ENCODE data around the gene SETD4.
"Not testable (repeated sequence)": the region's sequence is repeated elsewhere in the genome, so short reads cannot be mapped to it uniquely, and the experiment has no call there.

SETD4 gene, protein sequence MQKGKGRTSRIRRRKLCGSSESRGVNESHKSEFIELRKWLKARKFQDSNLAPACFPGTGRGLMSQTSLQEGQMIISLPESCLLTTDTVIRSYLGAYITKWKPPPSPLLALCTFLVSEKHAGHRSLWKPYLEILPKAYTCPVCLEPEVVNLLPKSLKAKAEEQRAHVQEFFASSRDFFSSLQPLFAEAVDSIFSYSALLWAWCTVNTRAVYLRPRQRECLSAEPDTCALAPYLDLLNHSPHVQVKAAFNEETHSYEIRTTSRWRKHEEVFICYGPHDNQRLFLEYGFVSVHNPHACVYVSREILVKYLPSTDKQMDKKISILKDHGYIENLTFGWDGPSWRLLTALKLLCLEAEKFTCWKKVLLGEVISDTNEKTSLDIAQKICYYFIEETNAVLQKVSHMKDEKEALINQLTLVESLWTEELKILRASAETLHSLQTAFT

DNA sequence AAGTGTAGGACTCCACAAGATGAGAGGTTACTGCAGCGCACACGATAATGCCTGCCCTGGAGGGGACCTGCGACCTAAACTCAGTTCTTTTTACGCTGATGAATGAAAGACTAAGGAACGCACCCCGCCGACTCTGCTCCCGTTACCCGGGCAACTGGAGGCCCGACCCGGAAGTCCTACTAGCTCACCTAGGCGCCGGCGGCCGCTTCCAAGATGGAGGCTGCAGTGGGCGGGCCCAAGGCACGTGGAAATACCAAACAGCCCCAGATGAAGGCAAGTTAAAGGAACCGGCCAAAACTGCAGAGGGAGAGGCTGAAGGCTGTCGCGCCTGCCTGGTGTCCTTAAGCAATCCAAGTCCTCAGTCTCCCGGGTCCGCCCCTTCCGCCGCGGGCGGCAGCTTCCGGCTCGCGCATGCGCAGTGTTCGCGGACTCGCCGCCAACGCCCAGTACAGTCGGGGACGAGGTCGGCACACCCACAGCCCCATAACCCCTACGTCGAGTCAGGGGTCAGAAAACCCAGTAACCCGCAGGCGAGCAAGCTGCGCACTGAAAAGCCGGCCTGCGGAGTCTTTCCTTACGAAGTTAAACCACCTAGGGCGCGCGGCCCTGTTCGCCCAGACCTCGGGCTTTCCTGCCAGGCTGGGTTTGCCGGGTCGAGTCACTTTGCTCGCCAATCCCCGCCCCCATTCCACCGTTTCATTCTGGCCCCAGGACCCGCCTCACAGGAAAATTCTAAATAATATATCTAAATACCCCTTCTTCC lies at the start of gene SETD4:
Gene SETD4 (minus strand): TSS at position 368 of the 763 bp plus-strand sequence. CDS start 1,638 bp downstream, outside the sequence.
- DNase-seq (ENCODE audit: low read depth), result peak; percentile 74

DNA sequence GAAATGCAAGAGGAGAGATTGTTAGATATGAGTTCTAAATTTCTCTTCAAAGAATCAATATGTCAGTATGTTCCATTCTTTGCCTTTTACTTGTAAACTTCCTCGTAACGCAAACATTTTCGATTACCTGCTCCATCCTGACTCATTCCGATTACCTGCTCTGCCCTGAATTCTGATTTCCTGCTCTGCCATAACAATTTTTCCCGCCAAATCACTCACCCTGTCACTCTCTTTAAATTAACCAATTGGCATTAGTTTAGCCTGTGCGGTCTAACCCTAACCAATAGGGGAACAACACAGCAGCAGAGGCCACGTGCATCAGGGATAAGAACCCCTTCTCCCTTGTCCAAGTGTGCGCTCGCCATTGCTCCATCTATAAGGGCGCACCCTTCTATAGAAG lies 49.5 kb upstream of the SETD4 start:
- DNase-seq (ENCODE audit: low read depth), result no peak

DNA sequence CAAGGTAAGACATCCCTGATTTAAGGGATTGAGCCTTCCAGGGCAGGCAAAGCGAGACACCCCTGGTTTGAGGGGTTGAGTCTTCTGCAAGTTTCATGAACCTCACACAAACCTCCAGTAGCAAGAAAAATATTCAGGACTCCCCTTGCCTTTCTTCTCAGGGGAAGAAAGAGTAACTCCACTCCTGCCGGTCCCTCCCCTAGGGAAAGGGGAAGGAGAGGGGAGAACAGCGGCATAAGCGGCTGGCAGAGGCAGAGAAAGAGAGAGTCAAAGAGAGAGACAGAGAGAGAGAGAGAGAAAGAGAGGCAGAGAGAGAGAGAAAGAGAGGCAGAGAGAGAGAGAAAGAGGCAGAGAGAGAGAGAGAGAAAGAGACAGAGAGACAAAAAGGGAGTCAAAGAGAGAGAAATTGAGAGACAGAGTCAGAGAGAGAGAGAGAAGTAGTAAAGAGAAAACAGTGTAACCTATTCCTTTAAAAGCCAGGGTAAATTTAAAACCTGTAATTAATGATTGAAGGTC lies 45.1 kb upstream of the SETD4 start:
- DNase-seq (ENCODE audit: low read depth), result no peak

DNA sequence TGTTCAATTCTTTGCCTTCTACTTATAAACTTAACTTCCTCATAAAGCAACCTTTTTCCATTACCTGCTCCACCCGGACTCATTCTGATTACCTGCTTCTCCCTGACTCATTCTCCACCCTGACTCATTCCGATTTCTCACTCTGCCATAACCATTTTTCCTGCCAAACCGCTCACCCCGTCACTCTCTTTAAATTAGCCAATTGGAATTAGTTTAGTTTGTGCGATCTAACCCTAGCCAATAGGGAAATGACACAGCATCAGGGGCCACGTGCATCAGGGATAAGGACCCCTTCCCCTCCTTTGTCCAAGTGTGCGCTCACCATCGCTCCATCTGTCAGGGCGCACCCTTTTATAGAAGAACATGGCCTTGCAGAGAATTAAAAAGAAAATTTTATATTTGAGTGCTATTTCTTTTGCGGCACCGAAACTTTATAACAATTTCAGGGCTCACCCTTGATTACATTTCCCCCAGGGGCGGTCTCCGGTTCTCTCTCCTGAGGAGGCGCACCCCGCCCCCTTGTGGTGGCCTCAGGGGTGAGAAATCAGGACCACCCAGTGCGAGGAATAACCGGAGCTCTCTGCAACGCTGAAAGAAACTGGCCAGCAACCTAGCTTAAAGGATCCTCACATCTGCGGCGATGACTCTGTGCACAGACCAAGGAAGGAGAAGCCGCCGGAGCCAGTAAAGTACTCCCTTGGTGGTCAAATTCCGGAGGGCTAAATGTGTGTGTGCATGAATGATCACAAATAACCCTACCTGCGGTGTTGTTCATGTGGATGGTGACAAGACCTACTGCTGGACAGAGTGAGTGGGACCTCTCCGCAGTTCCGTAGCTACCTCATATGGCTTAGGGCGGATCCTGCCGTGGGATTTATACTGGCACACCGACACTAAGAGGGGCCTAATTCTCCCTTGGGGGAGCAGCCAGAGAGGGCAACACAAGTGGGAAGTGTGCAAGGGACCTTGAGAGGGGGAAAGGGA lies 44.3 kb upstream of the SETD4 start:
- no peak for DNase-seq (ENCODE audit: low read depth)

DNA sequence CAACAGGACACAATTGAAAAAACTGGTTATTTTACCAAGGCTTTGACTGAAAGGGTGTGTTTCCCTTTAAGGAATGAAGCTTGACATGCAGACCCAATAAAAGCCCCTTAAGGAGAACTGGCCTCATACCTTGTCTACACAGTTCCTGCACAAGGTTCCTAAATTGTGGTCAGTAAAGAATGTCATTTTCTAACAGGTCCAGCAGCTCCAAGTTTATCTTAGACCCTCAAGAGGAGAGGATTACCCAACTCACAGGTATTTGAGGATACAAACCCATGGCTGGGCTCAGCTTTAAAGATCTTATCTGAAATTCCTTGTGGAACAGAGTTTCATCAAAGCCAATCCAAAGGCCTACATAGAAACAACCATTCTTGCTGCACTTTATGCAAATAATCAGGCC lies 43.1 kb upstream of the SETD4 start:
- no peak for DNase-seq (ENCODE audit: low read depth)

DNA sequence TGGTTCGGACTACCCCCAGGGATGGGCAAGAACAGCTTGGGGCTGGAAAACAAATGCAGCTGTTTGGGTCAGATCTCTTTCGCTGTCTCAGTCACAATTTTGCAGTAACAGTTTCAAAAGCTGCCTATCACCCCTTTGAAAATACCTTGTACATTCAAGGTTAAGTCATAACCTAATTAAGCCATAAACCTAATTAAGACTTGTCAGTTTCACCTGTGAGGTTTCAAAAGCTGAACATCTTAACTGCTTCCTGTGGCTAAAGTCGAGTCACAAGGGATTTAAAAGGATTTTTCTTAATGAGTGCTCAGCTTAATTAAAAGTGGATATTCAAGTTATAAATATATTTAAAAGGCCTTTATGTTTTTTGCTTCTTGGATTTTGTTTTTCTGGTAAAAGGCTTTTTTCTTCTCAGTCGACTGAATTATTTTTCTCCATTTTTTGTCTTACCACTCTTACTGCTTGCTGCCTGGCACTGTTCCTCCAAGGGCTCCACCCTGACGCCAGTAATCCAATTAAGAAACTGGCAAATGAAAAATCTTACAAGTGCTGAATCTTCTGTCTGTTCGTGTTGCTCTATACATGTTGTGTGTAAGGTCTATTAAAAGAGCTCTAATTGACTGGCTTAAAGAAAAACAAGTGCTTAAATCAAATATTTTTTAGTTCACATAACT lies 40.8 kb upstream of the SETD4 start:
- DNase-seq (ENCODE audit: low read depth), result no peak

DNA sequence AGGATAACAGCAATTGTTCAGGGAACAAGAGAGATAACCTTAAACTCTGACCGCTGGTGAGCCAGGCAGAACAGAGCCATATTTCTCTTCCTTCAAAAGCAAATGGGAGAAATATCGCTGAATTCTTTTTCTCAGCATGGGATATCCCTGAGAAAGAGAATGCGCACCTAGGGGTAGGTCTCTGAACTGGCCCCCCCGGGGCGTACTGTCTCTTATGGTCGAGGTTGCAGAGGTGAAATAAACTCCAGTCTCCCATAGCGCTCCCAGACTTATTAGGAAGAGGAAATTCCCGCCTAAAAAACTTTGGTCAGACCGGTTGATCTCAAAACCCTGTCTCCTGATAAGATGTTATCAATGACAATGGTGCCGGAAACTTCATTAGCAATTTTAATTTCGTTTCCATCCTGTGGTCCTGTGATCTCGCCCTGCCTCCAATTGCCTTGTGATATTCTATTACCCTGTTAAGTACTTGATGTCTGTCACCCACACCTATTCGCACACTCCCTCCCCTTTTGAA lies 39.4 kb upstream of the SETD4 start:
- not testable (repeated sequence) for DNase-seq (ENCODE audit: low read depth)

DNA sequence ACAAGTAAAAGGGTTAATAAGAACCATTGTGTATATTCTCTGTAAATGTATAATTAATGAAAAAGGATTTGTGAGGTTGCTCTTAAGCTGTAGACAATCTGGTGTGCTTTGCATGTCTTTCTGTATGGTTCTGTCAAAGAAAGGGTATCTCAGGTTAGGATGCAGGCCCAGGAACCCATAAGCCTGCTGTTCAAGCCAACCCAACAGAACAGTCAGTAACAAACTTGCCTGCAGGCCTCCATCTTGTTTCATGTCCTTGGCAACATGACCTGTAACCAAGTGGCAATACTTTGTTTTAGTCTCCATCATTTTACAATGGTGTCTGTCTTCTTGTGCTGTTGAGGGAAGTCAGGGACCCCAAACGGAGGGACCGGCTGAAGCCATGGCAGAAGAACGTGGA lies 38.7 kb upstream of the SETD4 start:
- no peak for DNase-seq (ENCODE audit: low read depth)

DNA sequence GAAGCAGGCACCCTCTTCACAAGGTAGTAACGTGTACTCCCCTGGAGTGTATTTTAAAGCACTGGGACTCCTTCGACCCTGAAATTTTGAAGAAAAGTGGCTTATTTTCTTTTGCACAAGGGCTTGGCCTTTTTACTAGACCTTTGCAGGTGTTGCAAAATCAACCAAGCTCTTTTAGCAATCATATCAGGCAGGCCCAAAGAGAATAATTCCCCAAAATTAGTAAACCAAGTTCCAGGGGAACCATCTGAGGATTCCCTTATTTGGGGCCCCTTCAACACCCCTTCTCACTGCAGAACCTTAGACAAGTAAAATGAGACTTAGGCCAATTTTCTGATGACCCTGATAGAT lies 37.8 kb upstream of the SETD4 start:
- no peak for DNase-seq (ENCODE audit: low read depth)

DNA sequence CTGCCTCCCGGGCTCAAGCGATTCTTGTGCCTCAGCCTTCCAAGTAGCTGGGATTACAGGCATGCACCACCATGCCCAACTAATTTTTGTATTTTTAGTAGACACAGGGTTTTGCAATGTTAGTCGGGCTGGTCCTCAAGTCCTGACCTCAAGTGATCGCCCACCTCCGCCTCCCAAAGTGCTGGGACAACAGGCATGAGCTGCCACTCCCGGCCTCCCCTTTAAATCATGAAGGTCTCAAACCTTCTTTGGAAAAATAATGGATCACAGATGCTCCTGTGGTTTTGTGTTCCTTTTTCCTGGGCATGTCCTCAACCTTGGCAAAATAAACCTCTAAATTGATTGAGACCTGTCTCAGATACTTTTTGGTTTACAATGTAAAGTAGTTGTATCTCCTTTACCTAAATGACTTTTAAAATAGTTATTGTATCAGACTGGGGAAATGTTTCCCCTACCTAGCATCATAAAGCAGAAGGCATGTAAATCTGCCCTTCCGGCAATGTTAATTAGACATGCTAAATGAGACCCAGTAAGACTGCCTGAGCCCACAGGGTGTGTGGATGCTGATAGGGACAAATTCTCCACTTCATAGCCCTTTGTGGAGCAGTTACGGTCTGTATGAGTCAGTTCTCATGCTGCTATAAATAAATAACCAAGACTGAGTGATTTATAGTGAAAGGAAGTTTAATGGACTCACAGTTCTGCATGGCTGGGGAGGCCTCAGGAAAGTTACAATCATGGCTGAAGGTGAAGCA lies 37.3 kb upstream of the SETD4 start:
- DNase-seq (ENCODE audit: low read depth), result no peak

DNA sequence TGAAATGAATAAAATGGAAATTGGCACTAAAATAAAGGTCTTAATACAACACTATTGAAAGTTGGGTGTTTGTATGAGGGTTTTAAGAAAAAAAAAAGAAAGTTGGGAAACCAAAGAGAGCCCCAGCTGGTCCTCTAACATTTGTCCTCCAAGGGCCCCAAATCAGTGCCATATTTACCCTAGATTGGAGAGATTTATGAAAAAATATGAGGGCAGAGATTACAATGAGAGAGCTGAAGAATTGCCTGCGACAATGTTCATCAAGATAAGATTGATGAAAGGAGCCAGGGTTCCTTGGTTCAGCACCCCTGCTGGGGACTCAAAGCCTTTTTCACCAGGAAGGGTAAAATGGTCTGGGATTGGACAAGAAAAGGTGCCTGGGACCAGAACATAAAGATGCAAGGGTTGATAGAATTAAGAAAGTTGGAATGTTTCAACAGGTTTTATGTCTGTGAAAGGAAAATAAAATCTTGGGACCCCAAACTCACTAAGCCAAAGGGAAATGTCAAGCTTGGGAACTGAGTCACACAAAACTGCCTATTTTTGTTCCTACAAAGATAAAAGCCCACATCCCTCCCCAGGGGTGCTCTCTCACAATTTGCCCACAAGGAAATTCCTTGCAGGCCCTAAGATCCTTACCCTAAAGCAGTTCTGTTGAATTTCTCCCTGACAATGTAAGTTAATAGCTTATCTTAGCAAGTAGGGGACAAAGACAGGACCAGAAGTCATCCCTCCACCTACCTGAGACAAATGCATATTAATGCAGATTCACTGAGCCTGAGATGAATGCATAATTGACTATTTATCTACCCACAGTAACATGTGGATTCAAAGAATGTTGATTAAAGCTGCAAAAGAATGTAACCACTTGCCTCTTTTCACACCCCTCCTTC lies 36.3 kb upstream of the SETD4 start:
- no peak for DNase-seq (ENCODE audit: low read depth)

DNA sequence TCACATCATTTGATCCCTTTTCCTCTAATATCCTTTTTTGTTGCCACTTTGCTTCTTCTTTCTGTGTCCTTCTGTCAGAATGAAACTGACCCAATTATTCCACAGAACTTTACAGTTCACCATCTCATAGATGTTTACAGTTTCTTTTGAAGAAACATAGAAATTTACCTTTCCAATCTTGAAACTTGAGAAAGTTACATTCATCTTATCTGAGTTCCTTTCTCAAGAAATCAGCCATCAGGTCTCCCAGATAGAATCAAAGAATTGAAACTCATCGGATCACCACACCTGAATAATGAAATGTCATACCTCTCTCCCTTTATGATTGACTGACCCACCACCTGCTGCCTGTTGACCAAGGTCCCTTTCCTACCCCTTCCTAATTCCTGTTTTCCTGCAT lies 33.2 kb upstream of the SETD4 start:
- no peak for DNase-seq (ENCODE audit: low read depth)

DNA sequence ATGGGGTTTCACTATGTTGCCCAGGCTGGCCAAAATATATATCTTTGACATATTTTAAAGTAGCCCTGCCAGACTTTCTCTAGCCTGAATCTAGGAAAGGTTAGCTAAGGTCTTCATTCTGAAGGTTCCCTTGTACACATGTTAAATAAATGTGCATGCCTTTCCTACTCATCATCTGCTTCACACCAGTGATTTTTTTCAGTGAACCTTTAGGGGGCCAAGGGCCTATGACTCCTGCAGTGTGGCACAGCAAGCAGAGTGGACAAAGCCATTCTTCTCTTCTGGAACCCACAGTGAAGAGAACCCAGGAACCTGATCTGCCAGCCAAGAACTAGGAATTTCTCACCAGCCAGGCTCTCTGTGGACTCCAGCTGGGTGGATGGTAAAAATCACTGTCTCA lies 32.4 kb upstream of the SETD4 start:
- no peak for DNase-seq (ENCODE audit: low read depth)

DNA sequence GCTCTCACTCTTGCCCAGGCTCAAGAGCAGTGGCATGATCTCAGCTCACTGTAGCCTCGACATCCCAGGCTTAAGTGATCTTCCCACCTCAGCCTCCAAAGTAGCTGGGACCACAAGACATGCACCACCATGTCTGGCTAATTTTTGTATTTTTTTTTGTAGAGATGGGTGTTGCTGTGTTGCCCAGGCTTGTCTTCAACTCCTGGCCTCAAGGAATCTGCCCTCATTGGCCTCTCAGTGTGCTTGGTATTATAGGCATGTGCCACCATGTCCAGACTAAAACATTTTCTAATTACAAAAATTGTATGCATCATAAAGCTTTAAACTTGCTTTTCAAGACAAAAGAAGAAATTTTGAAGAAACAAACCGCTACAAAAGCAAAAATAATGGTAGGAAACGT lies 29.6 kb upstream of the SETD4 start:
- DNase-seq (ENCODE audit: low read depth), result no peak

DNA sequence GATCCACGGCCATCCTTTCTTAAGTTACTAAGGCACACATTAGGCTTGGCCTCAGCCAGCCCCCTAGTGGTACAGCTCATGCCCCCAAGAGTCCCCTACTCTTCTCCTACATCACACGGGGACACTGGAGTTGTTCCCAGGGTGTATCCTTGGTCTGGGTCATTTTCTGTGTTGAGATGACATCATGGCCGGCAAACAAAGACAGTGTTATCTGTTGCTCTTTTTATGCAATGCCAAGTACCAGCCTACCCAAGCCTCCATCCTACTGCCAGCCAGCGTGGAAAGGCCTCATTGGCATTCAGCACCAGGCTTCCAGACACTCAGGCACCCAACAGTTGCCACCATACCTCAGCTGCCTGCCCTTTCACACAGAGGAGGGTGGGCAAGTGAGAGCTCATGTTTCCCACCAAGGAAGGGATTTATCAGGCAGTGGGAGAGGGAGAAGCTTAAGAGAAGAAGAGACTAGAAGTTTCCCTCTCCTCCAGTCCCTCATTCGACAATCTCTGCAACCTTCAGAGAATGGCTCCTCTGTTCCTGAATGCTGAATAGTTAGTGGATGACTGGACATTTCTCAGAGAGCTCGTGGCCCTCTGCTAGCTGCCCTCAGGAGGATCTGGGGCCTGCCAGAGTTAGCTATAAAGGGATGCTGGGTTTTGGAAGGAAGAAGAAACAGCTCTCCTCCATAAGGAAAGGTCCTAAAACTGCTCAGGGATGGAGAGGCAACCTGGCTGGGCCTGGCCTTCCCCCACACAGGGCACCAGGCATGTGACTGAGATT lies 27.2 kb upstream of the SETD4 start:
- DNase-seq (ENCODE audit: low read depth), result no peak

DNA sequence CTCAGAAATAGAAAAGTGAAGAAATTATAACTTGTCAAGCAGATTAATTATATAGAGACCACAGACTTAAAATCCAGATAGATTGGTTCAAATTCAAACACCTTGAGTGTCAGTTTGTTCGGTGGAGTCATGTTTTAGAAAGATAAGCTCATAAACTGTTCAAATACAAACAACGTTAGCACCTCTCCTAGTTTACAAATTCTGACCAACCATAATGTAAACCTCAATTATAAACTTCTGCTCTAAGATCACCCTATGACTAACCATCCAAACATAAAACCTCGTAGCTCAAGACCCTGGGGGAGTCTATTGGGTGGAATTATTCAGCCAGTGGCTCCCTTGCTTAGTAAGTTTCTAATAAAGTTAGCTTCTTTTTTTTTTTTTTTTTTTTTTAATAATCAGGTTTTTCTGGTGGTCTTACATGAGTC lies 21.9 kb upstream of the SETD4 start:
- no peak for DNase-seq (ENCODE audit: low read depth)

DNA sequence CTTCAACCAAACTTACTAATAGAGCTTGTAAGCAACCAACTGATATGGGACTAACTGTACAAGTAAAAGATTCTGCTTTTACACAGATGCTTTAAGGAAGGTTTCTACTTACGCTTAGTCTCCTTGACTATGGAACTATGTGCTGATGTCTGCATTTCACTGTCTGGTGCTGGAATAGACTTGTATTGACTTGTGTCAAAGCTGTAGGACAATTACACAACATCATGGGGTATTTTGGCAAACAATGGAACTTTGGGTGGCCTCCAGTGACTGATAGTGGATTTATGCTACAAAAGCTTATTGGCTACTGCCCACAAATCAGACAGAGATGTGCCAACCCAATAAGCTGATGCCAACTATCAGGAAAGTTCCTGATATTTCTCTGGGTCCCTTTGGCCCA lies 20.1 kb upstream of the SETD4 start:
- DNase-seq (ENCODE audit: low read depth), result no peak

DNA sequence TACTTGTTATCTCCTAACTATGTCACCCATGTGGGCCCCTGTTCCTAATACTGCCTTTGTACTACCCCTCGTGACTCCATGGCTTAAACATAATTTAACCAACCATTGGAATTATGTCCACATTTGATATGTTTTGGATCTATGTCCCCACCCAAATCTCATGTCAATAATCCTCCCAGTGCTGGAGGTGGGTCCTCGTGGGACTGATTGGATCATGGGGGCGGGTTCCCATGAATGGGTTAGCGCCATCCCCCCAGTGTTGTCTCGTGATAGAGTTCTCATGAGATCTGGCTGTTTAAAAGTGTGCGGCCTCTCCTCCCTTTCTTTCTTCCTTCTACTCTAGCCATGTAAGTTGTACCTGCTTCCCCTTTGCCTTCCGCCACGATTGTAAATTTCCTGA lies 19.3 kb upstream of the SETD4 start:
- no peak for DNase-seq (ENCODE audit: low read depth)

Data from GM04503 (cell line).